Sciatic nerve (tissue), 2 donors: ENCODE data around the gene TXNRD3. TPM values are rescaled to one million over a fixed set of nuclear protein-coding genes. Genes with fewer than 3 reads are reported as not detected.

Source experiments
- ATAC-seq: fragments of 200-7000 bp; cut with Tn5 transposase; one replicate; pipeline ENCODE4 v1.9.1; 2020; ENCODE audit warnings: mild to moderate bottlenecking, moderate library complexity
- DNase-seq: peaks from one replicate; pipeline ENCODE4 v3.0.0-alpha.2; 2020; ENCODE audit warnings: low spot score
- intact Hi-C: fragments of 100-400 bp; cut with DNase I; formaldehyde crosslinking; loops from one replicate; pipeline ENCODE4 v1.14.2; 2022
- total RNA-seq: library from RNA; stranded (reverse); fragmentation: NEBNext Ultra II Directional; extraction: Animal tissue kit (Norgen Biotek cat#: 25700); gene quantifications from one replicate; pipeline ENCODE4 v1.2.1, GENCODE V29; 2021
- donor health status: DM: no; HTN: no; CAD: no.
- donor health status: DM: no; HTN: no; CAD: no.

Gene TXNRD3
- total RNA-seq, 1 donor from 2014 or later, result 25.1 TPM

DNA sequence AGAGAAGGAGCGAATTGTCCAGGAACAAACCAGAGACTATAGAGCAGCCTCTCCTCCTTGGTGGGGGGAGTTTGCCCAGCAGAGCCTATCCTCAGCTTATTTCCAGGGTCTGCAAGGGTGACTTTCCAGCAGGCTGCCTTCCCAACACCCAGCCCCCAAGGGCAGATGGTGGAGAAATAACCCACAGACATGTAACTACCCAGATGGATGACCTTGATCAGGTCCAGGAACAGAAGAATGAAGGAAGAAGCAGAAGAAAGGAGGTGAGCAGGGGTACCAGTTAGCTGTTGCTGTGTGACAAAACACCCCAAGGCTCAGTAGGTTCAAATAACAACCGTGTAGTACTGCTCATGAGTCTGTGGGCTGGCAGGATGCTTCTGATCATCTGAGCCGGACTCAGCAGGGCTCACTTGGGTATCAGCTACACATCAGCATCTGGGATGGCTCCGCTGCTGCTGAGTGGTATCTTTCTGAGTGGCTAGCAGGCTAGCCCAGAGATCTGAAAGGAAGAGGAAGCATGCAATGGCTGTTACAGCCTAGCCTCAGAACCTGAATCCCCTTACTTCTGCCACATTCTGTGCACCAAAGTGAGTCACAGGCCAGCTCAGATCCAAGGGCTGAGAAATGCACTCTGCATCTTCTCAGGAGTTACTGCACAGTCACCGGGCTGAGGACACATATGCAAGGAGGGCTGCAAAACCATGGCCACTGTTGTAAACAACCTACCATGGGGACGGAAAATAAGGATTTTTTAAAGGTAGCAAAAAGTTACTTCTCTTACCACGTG, 22.2 kb upstream of the TXNRD3 start:
- intact Hi-C loops, result loop anchor here (10.0 kb wide), 1 partner anchor 788 kb away; no protein-coding TSS in a partner anchor
- DNase-seq, result no peak
- no peak for ATAC-seq

DNA sequence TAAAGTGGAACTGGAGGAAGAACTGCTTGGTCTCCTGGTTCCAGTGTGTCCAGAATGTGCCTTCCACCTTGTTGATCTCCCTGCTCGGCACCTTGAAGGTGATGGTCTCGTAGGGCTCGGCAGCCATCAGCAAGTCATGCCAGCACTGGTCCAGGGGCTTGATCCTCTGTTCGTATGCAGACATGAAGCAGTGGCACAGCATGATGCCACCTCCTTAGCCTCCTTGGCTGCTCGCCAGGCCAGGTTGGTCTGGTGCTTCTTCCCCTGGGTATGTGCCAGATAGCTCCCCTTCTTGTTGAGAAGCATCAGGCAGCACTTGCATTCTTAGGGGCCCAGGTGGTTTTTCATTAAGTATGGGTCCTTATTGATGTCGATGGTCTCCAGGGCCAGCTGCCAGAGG, 17.8 kb upstream of the TXNRD3 start:
- intact Hi-C loops, result loop anchor here (10.0 kb wide), 1 partner anchor 792 kb away; no protein-coding TSS in a partner anchor
- no peak for DNase-seq
- no peak for ATAC-seq

DNA sequence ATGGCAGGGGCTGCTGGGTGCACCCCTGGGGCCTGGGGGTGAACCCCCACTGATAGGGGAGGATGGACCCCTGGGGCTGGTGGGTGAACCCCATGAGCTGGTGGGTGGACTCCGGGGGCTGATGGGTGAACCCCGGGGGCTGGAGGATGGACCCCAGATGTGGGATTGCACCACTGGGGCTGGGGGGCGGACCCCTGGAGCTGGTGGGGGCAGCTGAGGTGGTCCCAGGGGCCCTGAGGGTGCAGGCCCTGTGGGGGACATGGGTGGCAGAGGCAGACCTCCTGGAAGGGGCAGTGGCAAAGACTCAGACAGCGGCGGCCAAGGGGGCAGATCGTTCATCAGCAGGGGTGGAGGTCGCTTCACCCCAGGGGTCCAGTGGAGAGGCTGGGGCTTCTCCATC, 17.4 kb upstream of the TXNRD3 start:
- no peak for DNase-seq
- intact Hi-C loops, result loop anchor here (10.0 kb wide), 1 partner anchor 792 kb away; no protein-coding TSS in a partner anchor
- ATAC-seq, result no peak

DNA sequence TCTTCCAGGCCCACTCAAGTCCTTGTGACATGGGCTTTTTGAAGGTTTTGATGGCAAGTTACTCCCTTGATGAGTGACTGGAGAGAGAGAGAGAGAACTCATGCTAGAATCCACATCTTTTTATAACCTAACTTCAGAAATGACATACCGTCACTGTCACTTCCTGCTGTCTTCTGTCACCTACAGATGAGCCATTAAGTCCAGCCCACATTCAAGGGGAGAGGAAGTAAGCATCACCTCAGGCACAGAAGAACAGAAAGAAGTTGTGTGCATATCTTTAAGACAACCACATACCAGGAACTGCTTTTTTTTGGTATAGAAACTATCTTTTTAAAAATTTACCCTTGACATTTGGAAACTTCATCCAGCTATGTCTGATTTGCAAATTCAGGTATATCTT, 16.6 kb upstream of the TXNRD3 start:
- intact Hi-C loops, result loop anchor here (10.0 kb wide), 1 partner anchor 793 kb away; no protein-coding TSS in a partner anchor
- ATAC-seq, result no peak
- no peak for DNase-seq

DNA sequence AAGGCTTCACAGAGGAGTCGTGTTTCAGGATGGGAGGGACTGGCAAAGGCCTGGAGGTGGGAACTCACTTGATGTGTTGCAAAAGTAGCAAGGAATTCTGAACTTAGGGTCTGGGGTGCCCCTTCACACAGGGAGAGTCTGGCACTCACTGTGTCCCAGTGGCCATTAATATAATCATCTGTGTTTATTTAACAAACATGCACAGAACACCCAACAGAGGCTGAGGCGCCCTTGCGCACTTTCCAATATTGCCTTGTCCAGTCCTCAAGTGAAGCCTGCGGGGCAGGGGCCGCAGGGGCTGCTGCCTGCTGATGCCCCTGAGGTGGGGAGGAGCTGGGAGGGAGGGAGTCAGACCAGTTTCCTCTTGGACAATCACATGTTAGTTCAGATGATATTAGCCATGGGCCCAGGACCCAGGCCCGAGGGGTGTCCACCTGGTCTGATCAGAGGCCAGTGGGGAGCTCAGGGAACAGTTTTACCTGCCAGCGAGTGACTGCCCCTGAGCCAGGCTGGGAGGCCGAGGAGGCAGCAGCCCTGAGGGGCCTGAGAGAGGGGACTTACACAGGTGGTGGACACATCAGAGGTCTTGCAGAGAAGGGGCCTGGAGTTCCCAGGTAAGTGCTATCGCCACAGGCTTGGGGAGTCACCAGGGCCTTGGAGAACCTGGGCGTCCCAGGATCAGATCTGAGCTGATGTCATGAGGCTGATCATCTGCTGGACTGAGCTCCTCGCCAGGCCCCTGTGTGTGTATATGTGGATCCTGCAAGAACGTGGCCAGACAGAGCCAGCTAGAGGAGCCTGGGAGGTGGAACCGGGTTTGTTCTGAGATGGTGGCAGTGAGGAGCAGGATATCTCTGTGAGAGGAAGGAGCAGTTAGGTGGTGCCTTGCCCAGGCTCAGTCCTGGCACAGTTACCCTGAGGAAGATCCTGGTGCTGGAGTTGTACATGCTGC, 13.8 kb upstream of the TXNRD3 start:
- no peak for ATAC-seq
- DNase-seq, result no peak
- intact Hi-C loops, result no loop called here

DNA sequence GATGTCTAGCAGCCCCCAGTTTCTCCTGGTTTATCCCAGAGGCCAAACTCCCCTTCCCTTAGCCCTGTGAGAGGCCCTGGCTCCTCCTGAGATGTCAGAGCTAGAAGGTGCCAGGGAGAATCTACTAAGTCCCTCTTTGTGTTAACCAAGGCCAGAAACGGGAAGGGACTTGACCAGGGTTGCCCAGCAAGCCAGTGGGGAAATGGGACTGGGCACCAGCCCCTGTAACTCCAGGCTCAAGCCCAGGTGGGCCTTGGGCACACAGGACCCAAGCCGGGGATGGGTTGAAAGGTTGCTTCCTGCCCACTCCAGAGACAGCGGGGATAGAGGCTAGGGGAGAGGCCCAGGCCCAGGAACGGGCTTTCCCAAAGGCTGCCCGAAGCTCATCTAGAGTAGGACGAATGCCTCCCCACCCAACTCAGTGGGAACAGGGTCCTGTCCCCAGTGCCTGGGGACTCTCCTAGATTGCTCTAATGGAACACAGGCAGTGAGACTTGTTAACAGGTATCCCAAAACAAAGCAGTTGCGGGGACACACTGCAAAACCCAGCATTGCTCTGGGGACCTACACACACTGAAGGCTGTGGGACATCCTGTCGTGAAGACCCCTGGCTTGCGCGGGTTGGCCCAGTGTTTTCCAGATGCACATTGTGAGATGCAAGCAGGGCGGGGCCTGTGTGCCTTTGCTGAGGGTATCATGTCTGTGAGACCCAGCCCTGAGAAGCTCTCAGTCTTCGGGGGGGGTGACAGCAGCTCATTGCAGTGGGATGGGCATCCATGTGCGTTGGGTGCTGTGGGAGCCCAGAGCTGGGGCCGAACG, 12.9 kb upstream of the TXNRD3 start:
- intact Hi-C loops, result no loop called here
- DNase-seq, result no peak
- no peak for ATAC-seq

DNA sequence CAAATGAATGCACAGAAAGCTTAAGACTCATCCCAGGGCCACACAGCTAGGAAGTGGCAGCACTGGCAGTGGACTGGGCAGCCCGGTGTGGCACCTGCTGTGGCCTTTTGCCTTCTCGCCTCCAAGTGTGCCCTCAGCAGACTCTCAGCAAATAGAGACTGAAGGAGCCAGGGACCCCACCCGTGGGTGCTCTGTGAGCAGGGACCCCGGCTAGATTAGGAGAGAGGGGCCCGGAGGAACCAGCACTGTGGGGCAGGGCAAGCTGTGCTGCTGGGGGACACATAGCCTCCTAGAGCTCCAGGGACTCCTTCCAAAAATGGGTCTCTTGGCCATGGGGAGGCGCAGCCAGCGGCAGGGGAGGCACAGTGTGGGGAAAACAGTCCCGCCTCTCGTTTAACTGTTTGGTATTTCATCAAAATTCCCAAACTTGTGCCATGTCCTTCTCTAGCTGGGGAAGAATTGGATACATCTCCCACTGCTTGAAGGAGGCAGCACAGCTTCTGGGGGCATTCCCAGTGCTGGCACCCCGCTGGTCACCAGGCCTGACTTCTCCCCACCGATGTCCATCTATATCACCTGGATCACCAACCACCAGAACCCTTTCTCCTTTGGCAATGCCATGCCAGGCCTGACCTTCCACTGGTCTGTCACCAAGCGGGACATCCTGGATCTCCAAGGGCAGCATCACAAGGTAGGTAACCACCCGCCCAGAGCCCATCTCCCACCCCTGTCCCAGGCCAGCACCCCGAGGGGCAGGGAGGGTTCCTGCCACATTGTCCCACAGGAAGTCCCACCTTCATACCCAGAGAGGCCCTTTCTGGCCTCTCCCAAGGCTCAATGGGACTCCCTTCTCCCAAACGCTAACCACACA, 12.0 kb upstream of the TXNRD3 start:
- no peak for ATAC-seq
- intact Hi-C loops, result no loop called here
- no peak for DNase-seq

DNA sequence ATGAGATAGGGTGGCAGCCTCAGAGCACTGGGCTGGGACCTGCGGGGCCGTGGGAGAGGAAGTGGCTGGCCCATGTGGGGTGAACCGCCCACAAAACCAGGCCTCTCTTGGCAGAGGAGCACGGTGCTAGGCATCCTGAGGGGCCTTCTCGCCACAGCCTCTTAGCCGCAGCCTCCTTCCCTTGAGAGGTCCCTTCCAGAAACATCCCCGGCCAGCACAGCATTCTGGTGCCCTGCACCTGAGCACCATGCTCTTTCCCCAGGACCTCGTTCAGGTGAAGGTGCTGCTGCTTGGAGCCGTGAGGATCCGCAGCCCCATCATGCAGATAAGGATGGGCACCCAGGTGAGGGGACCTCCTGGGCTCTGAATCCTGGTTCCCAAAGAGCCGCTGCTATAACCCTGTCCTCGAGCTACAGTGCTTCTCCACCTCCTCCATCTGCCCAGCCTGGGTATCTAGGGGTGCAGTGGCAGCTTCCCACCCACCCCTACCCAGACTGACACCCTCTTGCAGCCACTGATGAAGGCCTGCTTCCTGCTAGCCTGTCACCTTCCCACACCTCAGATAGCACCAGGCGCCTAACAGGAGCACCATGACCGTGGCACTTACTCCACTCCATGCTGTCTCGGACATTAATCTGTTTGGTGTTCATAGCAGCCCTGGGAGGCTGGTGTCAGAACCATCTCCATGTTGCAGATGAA, 11.2 kb upstream of the TXNRD3 start:
- DNase-seq (no peak), ATAC-seq (no peak)
- intact Hi-C loops, result no loop called here

DNA sequence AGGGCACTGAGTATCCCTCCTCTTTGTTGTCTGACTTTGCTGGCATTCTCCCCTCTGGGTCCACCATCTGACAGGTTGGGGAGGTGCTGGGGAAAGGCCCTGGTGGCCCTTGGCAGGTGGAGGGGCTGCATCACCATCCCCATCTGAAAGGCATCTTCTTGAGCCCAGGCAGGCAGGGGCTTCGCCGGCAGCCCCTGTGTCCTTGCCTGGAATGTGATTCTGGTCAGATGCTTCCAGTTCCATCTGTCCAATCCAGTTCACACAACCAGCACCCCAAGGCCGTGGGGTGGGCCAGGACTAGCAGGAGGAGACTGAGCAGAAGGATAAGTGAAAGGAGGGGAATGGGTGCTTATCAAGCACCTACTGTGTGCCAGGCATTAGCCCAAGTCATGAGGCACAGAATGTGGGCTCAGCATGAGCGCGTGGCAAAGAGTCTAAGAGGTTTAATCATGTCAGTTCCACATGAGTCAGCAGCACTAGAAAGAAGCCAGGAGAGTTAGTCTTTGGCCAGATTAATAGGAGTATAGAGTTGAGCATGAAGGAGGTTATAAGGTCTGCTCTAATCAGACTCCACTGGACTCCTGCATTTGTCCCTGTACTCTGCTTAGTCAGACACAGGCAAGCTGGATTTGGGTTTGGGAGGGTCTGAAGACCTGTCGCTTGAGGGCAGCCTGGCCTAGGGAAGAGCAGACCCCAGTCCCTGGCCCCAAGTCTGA, 10.5 kb upstream of the TXNRD3 start:
- no peak for ATAC-seq
- intact Hi-C loops, result no loop called here
- no peak for DNase-seq

DNA sequence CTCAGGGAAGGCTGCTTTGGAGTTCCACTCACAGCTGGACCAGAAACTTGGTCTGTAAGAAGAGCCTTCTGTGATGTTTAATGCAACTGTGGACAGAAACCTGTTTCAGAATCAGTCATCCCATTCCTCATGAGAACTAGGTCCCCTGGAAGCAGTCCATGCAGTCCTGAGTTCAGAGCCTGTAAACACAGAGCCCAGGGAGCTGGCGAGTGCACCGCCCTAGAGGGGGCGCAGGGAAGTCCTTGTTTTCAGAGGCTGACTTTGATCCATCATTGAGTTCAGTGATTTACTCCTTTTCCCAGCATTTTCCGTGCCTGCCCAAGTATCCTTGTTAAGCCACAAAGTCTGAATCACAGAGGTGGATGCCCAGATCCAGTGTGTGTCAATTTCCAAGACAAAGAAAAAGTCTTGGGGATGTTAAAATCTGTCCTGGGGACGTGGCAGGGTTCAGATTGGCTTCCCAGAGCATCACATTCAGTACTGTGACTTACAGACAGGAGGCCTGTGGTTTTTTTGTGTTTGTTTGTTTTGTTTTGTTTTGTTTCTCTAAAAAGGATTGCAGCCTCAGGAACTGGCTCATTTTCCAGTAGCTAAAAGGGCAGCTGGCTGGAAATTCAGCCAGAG, 9.8 kb upstream of the TXNRD3 start:
- ATAC-seq, result peak; percentile 38
- intact Hi-C loops, result no loop called here
- DNase-seq, result no peak

DNA sequence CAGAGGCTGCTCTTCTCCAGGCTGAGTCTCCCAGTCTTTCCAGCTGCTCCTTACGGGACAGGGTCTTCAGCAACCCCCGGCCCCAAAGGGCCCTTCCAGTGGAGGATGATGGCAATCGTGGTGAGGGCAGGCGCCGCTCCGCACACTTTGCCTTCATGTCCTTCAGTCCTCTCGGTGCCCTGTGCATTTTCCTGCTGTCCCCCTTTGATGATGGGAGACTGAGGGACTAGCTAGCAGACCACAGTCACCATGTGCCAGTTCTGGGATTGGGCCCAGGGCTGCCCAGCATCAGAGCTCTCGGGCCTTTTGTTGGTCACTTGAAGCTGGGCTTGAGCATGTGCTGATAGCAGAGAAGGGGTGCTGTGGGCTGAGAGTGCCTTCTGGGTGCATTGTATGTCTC, 8.8 kb upstream of the TXNRD3 start:
- intact Hi-C loops, result no loop called here
- no peak for DNase-seq
- ATAC-seq, result no peak

DNA sequence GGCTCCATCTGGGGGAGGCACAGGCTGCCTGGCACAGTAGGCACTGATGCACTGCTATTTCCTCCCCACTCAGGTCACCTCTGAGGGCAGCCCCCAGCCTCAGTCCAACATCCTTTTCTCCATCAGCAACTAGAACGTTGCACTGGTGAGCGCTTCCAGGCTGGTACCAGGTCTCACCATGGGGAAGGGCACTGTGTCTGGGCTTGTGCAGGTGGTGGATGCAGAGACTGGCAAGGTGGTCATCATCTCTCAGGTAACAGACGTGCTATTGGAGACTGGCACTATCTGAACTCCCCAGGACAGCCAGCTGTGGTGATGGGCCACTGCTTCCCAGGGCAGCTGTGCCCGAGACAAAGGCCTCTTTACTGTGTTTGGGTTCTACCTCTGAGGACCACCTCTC, 8.3 kb upstream of the TXNRD3 start:
- intact Hi-C loops, result no loop called here
- DNase-seq (no peak), ATAC-seq (no peak)

DNA sequence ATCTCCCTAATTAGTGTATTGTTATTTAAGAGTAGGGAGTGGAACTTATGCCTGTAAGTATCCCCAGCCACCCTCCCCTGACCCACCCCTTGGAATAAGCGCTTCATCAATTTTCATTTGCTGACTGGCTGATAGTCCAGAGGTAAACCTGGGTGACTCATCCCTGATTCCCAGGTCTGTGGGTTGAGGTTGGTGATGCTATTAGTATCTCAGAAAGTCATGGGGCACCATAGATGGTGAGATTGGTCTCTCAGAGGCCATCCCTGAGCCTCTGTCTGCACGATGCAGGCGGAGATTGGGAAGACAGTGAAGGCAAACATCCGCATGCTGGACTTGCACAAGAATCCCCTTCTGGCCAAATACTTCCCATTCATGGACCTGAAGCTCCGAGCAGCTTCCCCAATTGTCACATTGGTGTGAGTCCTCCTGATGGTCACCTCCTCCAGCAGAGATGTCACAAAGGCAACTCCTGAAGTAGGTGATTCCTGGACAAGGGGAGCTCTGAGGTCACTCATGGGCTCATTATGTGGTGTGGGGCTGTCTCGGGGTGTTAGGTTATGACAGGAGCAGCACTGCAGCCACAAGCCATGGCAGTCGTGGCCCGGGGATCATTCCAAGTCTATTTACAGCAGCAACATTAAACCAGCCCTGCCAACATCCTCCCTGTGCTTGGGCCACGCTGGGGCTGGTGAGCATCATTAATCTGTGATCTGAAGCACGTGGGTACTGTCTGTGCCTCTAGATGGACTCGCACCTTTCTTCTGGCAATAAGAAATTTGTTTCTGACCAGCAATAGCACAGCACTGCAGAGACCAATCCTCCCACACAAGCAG, 6.8 kb upstream of the TXNRD3 start:
- ATAC-seq, result no peak
- intact Hi-C loops, result no loop called here
- no peak for DNase-seq

DNA sequence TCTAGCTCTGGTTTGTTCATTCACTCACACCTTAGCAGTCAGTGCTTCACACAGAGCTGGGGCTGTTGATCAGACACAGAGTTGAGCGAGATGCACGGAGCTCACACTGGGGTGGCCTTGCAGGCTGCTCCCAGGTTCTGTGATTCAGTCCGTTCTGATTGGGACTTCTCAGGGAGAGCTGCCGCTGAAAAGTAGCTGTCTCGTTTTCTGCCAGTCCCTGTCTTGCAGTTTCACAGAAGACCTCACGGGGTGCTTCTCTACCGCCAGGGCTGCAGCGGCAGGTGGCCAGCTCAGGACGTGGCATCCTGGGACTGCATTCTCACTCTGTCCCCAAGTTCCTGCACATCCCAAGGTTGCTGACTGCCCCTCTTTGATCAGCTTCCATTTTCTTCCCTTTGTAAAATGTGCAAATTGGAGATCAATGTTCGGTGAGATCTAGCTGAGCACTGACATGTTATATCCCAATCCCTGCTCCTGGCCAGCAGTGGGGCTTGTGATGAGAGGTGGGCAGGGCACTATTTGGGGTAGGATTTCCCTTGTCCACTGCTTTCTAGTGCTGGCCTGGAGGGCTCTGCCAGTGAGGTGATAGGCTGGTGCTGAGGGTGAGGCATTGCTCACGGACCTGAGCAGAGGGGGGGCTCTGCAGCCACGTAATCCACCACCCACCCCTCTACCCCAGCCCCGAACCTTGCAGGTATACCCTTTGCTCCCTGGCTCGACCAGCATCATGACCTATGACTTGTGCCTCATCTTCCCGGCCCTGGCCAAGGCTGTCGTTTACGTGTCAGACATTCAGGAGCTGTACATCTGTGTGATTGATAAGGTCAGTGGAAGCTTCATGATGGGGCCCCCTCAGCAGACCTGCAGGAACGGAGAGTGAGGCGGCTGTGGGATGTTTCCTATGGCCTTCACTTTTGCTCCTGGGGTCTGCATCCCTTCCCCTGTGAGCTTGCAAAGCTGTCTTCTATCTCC, 5.3 kb upstream of the TXNRD3 start:
- intact Hi-C loops, result no loop called here
- ATAC-seq, result no peak
- no peak for DNase-seq

DNA sequence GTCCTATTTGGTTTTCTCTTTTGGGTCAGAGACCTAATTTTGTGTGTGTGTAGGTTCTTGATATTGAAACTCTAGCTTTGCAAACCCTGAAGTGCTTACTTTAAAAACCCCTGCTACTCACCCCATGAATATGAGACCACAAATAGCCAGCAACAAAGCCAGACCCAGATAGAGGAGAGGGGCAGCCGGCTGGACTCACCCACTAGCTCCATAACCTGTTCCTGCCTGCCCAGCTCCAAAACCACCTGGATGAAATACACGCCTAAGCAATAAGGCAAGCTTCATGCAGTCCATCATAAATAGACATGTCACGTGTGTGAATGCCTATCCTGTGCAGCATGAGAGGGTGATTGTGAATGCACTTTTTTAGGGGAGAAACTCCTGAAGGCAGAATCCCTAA, 3.7 kb upstream of the TXNRD3 start:
- ATAC-seq, result no peak
- no peak for DNase-seq
- intact Hi-C loops, result no loop called here
